GM12878 (cell line): ENCODE results near the gene GSG1L. TPM values are rescaled to one million over a fixed set of nuclear protein-coding genes. Genes with fewer than 3 reads are reported as not detected.
A peak's percentile ranks its signal among the peaks of the same experiment; 100 is the strongest.

Source experiments
- ATAC-seq: fragments of 200-7000 bp; cut with Tn5 transposase; 3 replicates; pipeline ENCODE4 v1.9.1; 2020; ENCODE audit warnings: mild to moderate bottlenecking, moderate library complexity
- BruUV-seq: library from RNA; stranded (reverse); fragments of 400-500 nt; replicated peaks from 2 replicates; lab custom pipeline; 2021; lab: Mats Ljungman, UMichigan
- CTCF ChIA-PET: fragments of 300-600 bp; sonication (Branson Sonifier 250); formaldehyde crosslinking; extraction: SDS; loops from one replicate; lab custom pipeline; 2021; ENCODE audit warnings: inconsistent platforms; lab: Yijun Ruan, JAX
- POLR2A ChIA-PET: fragments of 350-600 bp; formaldehyde crosslinking; extraction: SDS; loops from one replicate; lab custom pipeline; 2021; ENCODE audit warnings: inconsistent platforms; lab: Charles Lee
- RAD21 ChIA-PET: fragments of 300-600 bp; sonication (Branson Sonifier 250); formaldehyde crosslinking; loops from one replicate; lab custom pipeline; 2023; ENCODE audit warnings: antibody characterized with exemption; ENCODE audit not compliant: unreplicated experiment; lab: Charles Lee
- SMC1A ChIA-PET: fragments of 300-600 bp; sonication (Branson Sonifier 250); formaldehyde crosslinking; loops from one replicate; lab custom pipeline; 2023; ENCODE audit not compliant: unreplicated experiment, uncharacterized antibody; lab: Charles Lee
- DNase-seq: peaks from one replicate; pipeline ENCODE4 v3.0.0-alpha.2; 2011; ENCODE audit warnings: low read depth, low spot score
- FAIRE-seq: peaks from 3 replicates; lab custom pipeline; 2011; peaks lifted over from hg19 to GRCh38; lab: Jason Lieb, UNC
- H2AFZ ChIP-seq: 2 replicates; pipeline ENCODE4 v1.6.0; 2011; ENCODE audit warnings: low read depth, low read length, control low read depth; ENCODE audit not compliant: control insufficient read depth
- H3K27ac ChIP-seq: 2 replicates; pipeline ENCODE4 v1.5.1; 2011; ENCODE audit warnings: control low read depth; ENCODE audit not compliant: control insufficient read depth, insufficient read depth
- H3K27me3 ChIP-seq, 2 experiments: replicated peaks in 1 of 2; 2 replicates each; pipeline versions ENCODE4 v1.6.0 to v1.6.1; 2011; ENCODE audit warnings: low read length in 1 of 2; ENCODE audit not compliant: control insufficient read depth in 2 of 2, insufficient read depth in 2 of 2
- H3K36me3 ChIP-seq, 2 experiments: 2 replicates each; pipeline ENCODE4 v1.5.1; 2011; ENCODE audit warnings: low read length in 1 of 2; ENCODE audit not compliant: control insufficient read depth in 2 of 2, insufficient read depth in 2 of 2
- H3K4me1 ChIP-seq: 2 replicates; pipeline ENCODE4 v1.6.1; 2011; ENCODE audit warnings: mild to moderate bottlenecking, low read length, moderate library complexity, mixed read lengths; ENCODE audit not compliant: control insufficient read depth, insufficient read depth
- H3K4me2 ChIP-seq: 2 replicates; pipeline ENCODE4 v1.6.0; 2011; ENCODE audit warnings: control low read depth; ENCODE audit not compliant: control insufficient read depth, insufficient read depth
- H3K4me3 ChIP-seq: fragments of 200-600 bp; sonication (generic); 2 replicates; pipeline ENCODE4 v1.5.1; 2016
- H3K79me2 ChIP-seq: 2 replicates; pipeline ENCODE4 v1.6.0; 2011; ENCODE audit warnings: low read length; ENCODE audit not compliant: control insufficient read depth, insufficient read depth
- H3K9ac ChIP-seq: 2 replicates; pipeline ENCODE4 v1.8.0; 2011; ENCODE audit warnings: low read length, control low read depth, mixed read lengths; ENCODE audit not compliant: control insufficient read depth, insufficient read depth
- H3K9me3 ChIP-seq: replicated peaks from 3 replicates; pipeline ENCODE4 v1.5.1; 2011; ENCODE audit warnings: mild to moderate bottlenecking, low read length; ENCODE audit not compliant: control insufficient read depth, insufficient read depth
- H4K20me1 ChIP-seq: 2 replicates; pipeline ENCODE4 v1.6.0; 2011; ENCODE audit not compliant: control insufficient read depth, insufficient read depth
- FOXK2 ChIP-seq: fragments of 450-650 bp; IDR thresholded peaks from 2 replicates; pipeline ENCODE4 v1.6.1; 2017; ENCODE audit warnings: mild to moderate bottlenecking, moderate library complexity
- IRF4 ChIP-seq: IDR thresholded peaks from 2 replicates; pipeline ENCODE4 v1.6.1; 2011; ENCODE audit warnings: low read depth, low read length
- MEF2B ChIP-seq: fragments of 450-650 bp; IDR thresholded peaks from 2 replicates; pipeline ENCODE4 v1.6.1; 2018; ENCODE audit warnings: mild to moderate bottlenecking, moderate library complexity; ENCODE audit not compliant: partially characterized antibody, poor library complexity, severe bottlenecking
- MYC ChIP-seq: IDR thresholded peaks from 2 replicates; pipeline ENCODE4 v1.6.1; 2011; ENCODE audit warnings: mild to moderate bottlenecking, low read length, moderate library complexity, inconsistent platforms; ENCODE audit not compliant: insufficient read depth, insufficient replicate concordance, insufficient read length, severe bottlenecking
- PAX8 ChIP-seq: fragments of 450-650 bp; IDR thresholded peaks from 2 replicates; pipeline ENCODE4 v1.6.1; 2017; ENCODE audit warnings: mild to moderate bottlenecking, moderate library complexity
- PML ChIP-seq: IDR thresholded peaks from 2 replicates; pipeline ENCODE4 v1.6.1; 2012; ENCODE audit warnings: low read length, inconsistent platforms
- RCOR1 ChIP-seq: conservative IDR thresholded peaks from 2 replicates; pipeline ENCODE4 v1.6.1; 2012; ENCODE audit warnings: low read depth, low read length, improper control_type of control experiment
- SUZ12 ChIP-seq: fragments of 200-600 bp; sonication (generic); IDR thresholded peaks from one replicate; pipeline ENCODE4 v1.6.1; 2018; ENCODE audit warnings: antibody characterized with exemption, mild to moderate bottlenecking; ENCODE audit not compliant: unreplicated experiment
- TARDBP ChIP-seq: IDR thresholded peaks from 2 replicates; pipeline ENCODE4 v1.6.1; 2016; ENCODE audit warnings: borderline replicate concordance
- ZNF274 ChIP-seq: IDR thresholded peaks from one replicate; pipeline ENCODE4 v1.8.0; 2011; ENCODE audit not compliant: insufficient read length, insufficient read depth
- WGBS: methylation state at CpG from one replicate; pipeline ENCODE4 v1.1.6; 2016; ENCODE audit warnings: low lambda C conversion rate; ENCODE audit not compliant: insufficient replicate concordance, insufficient coverage; ENCODE audit errors: missing lambda C conversion rate; 5-methylcytosine and 5-hydroxymethylcytosine counted together
- in situ Hi-C: fragments of 300-500 bp; cut with MboI; formaldehyde crosslinking; loops from 9 replicates; pipeline ENCODE4 v1.14.3; 2018; ENCODE audit warnings: mixed read lengths
- intact Hi-C: fragments of 100-400 bp; cut with micrococcal nuclease; formaldehyde crosslinking; loops from one replicate; pipeline ENCODE4 v1.14.2; 2022; ENCODE audit not compliant: unreplicated experiment
- polyA plus RNA-seq, 11 experiments: library from polyadenylated mRNA; depleted of rRNA in 4 of 11; unstranded in 6 of 11; stranded (reverse) in 5 of 11; fragments of >200 nt; fragmentation: Nextera tagmentation in 4 of 11; fragmentation: Illumina TruSeq in 1 of 11; extraction: Ambion mirVana in 4 of 11; extraction: Trizol in 1 of 11; gene quantifications; 1 replicate in 1 of 11; 2 replicates in 10 of 11; pipeline versions ENCODE4 v1.2.1 to v1.2.3, GENCODE V29; 2011 to 2016; ENCODE audit warnings: inconsistent platforms in 2 of 11, missing spikeins in 2 of 11, low read depth in 1 of 11
- total RNA-seq, 4 experiments: library from RNA; depleted of rRNA in 3 of 4; stranded (reverse); fragments of >200 nt in 3 of 4; fragmentation: Illumina TruSeq in 1 of 4; extraction: Trizol in 1 of 4; gene quantifications; 2 replicates each; pipeline versions ENCODE4 v1.2.1 to v1.2.3, GENCODE V29; 2013 to 2021
- TF ChIP-seq, protein P1 (sequence below): IDR thresholded peaks from 2 replicates; pipeline ENCODE4 v1.6.1; 2012; ENCODE audit warnings: mild to moderate bottlenecking, low read depth, low read length
- TF ChIP-seq, protein P2 (sequence below): fragments of 450-650 bp; formaldehyde crosslinking; IDR thresholded peaks from 2 replicates; pipeline ENCODE4 v1.4.0; 2022; ENCODE audit warnings: mild to moderate bottlenecking, moderate library complexity

GSG1L gene
- total and polyA plus RNA-seq, 10 of the 15 experiments (the other 5 are each of a cell fraction or from before 2014, with no cell fraction given): not detected

DNA sequence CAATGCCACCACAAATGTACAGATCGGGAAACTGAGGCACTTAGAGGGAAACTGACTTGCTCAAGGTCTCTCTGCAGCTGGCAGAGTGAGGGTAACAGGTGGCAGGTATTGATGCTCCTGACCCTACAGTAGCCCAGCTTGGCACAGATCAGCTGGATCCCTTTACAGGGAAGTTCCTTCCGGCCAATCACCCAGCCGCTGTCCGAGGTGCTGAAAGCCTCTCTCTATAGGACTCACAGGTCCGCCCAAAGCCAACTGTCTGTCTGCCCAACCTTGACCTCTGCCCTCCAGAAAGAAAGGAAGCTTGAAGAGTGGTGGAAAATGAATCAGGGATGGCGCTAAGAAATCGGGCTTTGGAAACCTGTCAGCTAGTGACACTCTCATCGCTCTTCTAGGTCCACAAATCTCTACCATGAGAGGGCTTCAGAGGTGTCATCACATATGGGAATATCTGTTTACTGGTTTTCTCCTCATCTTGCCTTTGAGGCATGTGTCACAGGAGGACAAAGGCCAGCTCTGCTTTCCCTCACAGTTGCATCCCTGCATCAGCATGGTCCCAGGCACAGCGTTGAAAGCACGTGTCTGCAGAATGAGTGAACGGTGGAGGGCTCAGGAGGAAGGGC lies 267.4 kb downstream of the GSG1L start:
- BruUV-seq: no TSS peak
- no peak overlapping the region for H3K4me3 ChIP-seq
- no peak for FAIRE-seq
- no peak overlapping the region for H3K27ac ChIP-seq
- ATAC-seq: no peak
- H3K27me3 ChIP-seq: no peaks in the 10 kb centered on the region; a peak in 1 of 4 replicates
- H3K9ac ChIP-seq: no peak overlapping the region
- no peaks in the 10 kb centered on the region for H3K4me1 ChIP-seq
- POLR2A ChIA-PET: no interaction called here
- no peaks in the 10 kb centered on the region for H4K20me1 ChIP-seq
- no peak for TF ChIP-seq TARDBP
- TF ChIP-seq, protein P1, sequence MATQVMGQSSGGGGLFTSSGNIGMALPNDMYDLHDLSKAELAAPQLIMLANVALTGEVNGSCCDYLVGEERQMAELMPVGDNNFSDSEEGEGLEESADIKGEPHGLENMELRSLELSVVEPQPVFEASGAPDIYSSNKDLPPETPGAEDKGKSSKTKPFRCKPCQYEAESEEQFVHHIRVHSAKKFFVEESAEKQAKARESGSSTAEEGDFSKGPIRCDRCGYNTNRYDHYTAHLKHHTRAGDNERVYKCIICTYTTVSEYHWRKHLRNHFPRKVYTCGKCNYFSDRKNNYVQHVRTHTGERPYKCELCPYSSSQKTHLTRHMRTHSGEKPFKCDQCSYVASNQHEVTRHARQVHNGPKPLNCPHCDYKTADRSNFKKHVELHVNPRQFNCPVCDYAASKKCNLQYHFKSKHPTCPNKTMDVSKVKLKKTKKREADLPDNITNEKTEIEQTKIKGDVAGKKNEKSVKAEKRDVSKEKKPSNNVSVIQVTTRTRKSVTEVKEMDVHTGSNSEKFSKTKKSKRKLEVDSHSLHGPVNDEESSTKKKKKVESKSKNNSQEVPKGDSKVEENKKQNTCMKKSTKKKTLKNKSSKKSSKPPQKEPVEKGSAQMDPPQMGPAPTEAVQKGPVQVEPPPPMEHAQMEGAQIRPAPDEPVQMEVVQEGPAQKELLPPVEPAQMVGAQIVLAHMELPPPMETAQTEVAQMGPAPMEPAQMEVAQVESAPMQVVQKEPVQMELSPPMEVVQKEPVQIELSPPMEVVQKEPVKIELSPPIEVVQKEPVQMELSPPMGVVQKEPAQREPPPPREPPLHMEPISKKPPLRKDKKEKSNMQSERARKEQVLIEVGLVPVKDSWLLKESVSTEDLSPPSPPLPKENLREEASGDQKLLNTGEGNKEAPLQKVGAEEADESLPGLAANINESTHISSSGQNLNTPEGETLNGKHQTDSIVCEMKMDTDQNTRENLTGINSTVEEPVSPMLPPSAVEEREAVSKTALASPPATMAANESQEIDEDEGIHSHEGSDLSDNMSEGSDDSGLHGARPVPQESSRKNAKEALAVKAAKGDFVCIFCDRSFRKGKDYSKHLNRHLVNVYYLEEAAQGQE: peak; percentile 90
- H3K9me3 ChIP-seq: no peaks in the 10 kb centered on the region
- no peak overlapping the region for H3K4me2 ChIP-seq
- RAD21 ChIA-PET: no interaction called here
- 68% methylated on average over 11 of the region's 11 CpGs for WGBS
- no peak overlapping the region for H2AFZ ChIP-seq
- in situ Hi-C loops: no loop called here
- CTCF ChIA-PET: no interaction called here
- SMC1A ChIA-PET: interaction anchor here (0.6 kb wide), 1 partner anchor 267 kb away, joined by 3 read pairs; no protein-coding TSS in a partner anchor
- H3K79me2 ChIP-seq: no peaks in the 10 kb centered on the region
- H3K36me3 ChIP-seq: no peaks in the 10 kb centered on the region
- intact Hi-C loops: no loop called here
- no peak for DNase-seq

DNA sequence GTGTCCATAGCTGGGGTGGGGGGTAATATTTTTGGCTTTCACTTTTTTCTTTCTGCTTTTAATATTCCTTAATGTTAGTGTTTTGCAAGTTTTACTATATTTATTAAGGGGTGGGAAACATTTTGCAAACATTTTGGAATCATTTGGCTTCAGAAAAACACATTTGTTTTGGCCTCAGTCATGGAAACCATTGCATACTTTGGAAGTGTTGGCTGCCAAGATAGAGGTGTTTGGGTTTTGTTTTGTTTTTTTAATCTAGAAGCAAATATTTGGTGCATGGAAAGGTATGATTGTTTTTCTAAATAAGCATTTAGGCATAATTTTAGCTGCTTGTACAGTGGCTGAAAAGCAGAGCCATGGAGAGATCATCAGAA lies 270.3 kb downstream of the GSG1L start:
- Histone ChIP-seq H3K79me2 (no peaks in the 10 kb centered on the region), H3K4me2 (no peak overlapping the region), H3K9me3 (no peaks in the 10 kb centered on the region), H3K27me3 (no peaks in the 10 kb centered on the region), H4K20me1 (no peaks in the 10 kb centered on the region), H3K36me3 (no peaks in the 10 kb centered on the region), H3K27ac (no peak overlapping the region), H3K9ac (no peak overlapping the region), H2AFZ (no peak overlapping the region), H3K4me1 (no peaks in the 10 kb centered on the region), H3K4me3 (no peak overlapping the region)
- no TSS peak for BruUV-seq
- ATAC-seq (no peak), FAIRE-seq (no peak), DNase-seq (no peak)
- in situ Hi-C loops (no loop called here), intact Hi-C loops (no loop called here)
- POLR2A ChIA-PET: no interaction called here
- CTCF ChIA-PET: no interaction called here
- RAD21 ChIA-PET: no interaction called here
- SMC1A ChIA-PET: interaction anchor here (1.0 kb wide), 1 partner anchor 23 kb away, joined by 3 read pairs; no protein-coding TSS in a partner anchor
- TF ChIP-seq, protein P2, sequence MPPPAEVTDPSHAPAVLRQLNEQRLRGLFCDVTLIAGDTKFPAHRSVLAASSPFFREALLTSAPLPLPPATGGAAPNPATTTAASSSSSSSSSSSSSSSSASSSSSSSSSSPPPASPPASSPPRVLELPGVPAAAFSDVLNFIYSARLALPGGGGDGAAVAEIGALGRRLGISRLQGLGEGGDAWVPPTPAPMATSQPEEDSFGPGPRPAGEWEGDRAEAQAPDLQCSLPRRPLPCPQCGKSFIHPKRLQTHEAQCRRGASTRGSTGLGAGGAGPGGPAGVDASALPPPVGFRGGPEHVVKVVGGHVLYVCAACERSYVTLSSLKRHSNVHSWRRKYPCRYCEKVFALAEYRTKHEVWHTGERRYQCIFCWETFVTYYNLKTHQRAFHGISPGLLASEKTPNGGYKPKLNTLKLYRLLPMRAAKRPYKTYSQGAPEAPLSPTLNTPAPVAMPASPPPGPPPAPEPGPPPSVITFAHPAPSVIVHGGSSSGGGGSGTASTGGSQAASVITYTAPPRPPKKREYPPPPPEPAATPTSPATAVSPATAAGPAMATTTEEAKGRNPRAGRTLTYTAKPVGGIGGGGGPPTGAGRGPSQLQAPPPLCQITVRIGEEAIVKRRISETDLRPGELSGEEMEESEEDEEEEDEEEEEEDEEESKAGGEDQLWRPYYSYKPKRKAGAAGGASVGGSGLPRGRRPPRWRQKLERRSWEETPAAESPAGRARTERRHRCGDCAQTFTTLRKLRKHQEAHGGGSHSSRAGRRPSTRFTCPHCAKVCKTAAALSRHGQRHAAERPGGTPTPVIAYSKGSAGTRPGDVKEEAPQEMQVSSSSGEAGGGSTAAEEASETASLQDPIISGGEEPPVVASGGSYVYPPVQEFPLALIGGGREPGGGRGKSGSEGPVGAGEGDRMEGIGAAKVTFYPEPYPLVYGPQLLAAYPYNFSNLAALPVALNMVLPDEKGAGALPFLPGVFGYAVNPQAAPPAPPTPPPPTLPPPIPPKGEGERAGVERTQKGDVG: no peak
- TF ChIP-seq MYC: no peak
- TF ChIP-seq PAX8: no peak
- no peak for TF ChIP-seq RCOR1
- TF ChIP-seq MEF2B: no peak
- no peak for TF ChIP-seq PML
- TF ChIP-seq SUZ12: no peak
- no peak for TF ChIP-seq FOXK2
- no peak for TF ChIP-seq IRF4
- TF ChIP-seq ZNF274: no peak
